PC-9 (cell line): ENCODE data around the gene CCM2L. TPM values are rescaled to one million over a fixed set of nuclear protein-coding genes. Genes with fewer than 3 reads are reported as not detected.

Experiments
- BruUV-seq: library from RNA; stranded (reverse); fragments of 400-500 nt; replicated peaks from 2 replicates; lab custom pipeline; 2021; lab: Mats Ljungman, UMichigan
- CTCF ChIA-PET: fragments of 300-600 bp; sonication (Branson Sonifier 250); formaldehyde crosslinking; loops from one replicate; lab custom pipeline; 2022; ENCODE audit warnings: antibody characterized with exemption; lab: Charles Lee
- POLR2A ChIA-PET: fragments of 300-600 bp; sonication (Branson Sonifier 250); formaldehyde crosslinking; loops from one replicate; lab custom pipeline; 2022; ENCODE audit warnings: antibody characterized with exemption; ENCODE audit not compliant: unreplicated experiment; lab: Charles Lee
- DNase-seq, 2 experiments: peaks; one replicate each; pipeline versions ENCODE4 v3.0.0 to v3.0.0-alpha.2; 2015 to 2022; ENCODE audit warnings: mixed read lengths in 1 of 2
- H2AFZ ChIP-seq: fragments of 200-600 bp; sonication (generic); 2 replicates; pipeline ENCODE4 v1.8.1; 2017; ENCODE audit warnings: antibody characterized with exemption
- H3F3A ChIP-seq: fragments of 200-600 bp; sonication (generic); 2 replicates; pipeline ENCODE4 v1.8.1; 2017; ENCODE audit warnings: antibody characterized with exemption, mild to moderate bottlenecking, low read depth; ENCODE audit not compliant: insufficient read depth
- H3K27ac ChIP-seq: fragments of 200-600 bp; sonication (generic); 2 replicates; pipeline ENCODE4 v1.6.1; 2016; ENCODE audit warnings: mixed run types
- H3K27me3 ChIP-seq: fragments of 200-600 bp; sonication (generic); 2 replicates; pipeline ENCODE4 v1.6.1; 2016; ENCODE audit warnings: low read depth, mixed run types; ENCODE audit not compliant: insufficient read depth
- H3K36me3 ChIP-seq: fragments of 200-600 bp; sonication (generic); 2 replicates; pipeline ENCODE4 v1.6.1; 2016; ENCODE audit warnings: low read depth, mixed run types
- H3K4me1 ChIP-seq: fragments of 200-600 bp; sonication (generic); replicated peaks from 2 replicates; pipeline ENCODE4 v1.6.1; 2016; ENCODE audit warnings: mixed run types; ENCODE audit not compliant: insufficient read depth
- H3K4me2 ChIP-seq: fragments of 200-600 bp; sonication (generic); 2 replicates; pipeline ENCODE4 v1.6.1; 2017; ENCODE audit warnings: mixed run types
- H3K4me3 ChIP-seq: fragments of 200-600 bp; sonication (generic); 2 replicates; pipeline ENCODE4 v1.6.1; 2016; ENCODE audit warnings: mixed run types
- H3K79me2 ChIP-seq: fragments of 200-600 bp; sonication (generic); 2 replicates; pipeline ENCODE4 v1.6.1; 2017; ENCODE audit warnings: low read depth, mixed run types
- H3K9me2 ChIP-seq: fragments of 200-600 bp; sonication (generic); 2 replicates; pipeline ENCODE4 v1.8.1; 2017; ENCODE audit warnings: mild to moderate bottlenecking; ENCODE audit not compliant: insufficient read depth
- H3K9me3 ChIP-seq: fragments of 200-600 bp; sonication (generic); 2 replicates; pipeline ENCODE4 v1.8.1; 2016; ENCODE audit warnings: low read depth; ENCODE audit not compliant: insufficient read depth
- H4K20me1 ChIP-seq: fragments of 200-600 bp; sonication (generic); 2 replicates; pipeline ENCODE4 v1.8.1; 2017; ENCODE audit not compliant: insufficient read depth
- EZH2 ChIP-seq: fragments of 200-600 bp; sonication (generic); IDR thresholded peaks from 2 replicates; pipeline ENCODE4 v1.8.0; 2017; ENCODE audit warnings: antibody characterized with exemption, low read depth
- intact Hi-C: fragments of 100-400 bp; cut with micrococcal nuclease; formaldehyde crosslinking; loops from one replicate; pipeline ENCODE4 v1.10.0; 2022; ENCODE audit not compliant: unreplicated experiment
- total RNA-seq: library from RNA; stranded (reverse); gene quantifications from 2 replicates; pipeline ENCODE4 v1.2.3, GENCODE V29; 2021
- TF ChIP-seq, protein P1 (sequence below): fragments of 200-600 bp; sonication (generic); conservative IDR thresholded peaks from 2 replicates; pipeline ENCODE4 v1.6.1; 2017; ENCODE audit warnings: mixed run types, antibody characterized with exemption, mild to moderate bottlenecking, moderate library complexity

The CCM2L gene
- total RNA-seq, 1 experiment from 2014 or later = 0.31 TPM

DNA sequence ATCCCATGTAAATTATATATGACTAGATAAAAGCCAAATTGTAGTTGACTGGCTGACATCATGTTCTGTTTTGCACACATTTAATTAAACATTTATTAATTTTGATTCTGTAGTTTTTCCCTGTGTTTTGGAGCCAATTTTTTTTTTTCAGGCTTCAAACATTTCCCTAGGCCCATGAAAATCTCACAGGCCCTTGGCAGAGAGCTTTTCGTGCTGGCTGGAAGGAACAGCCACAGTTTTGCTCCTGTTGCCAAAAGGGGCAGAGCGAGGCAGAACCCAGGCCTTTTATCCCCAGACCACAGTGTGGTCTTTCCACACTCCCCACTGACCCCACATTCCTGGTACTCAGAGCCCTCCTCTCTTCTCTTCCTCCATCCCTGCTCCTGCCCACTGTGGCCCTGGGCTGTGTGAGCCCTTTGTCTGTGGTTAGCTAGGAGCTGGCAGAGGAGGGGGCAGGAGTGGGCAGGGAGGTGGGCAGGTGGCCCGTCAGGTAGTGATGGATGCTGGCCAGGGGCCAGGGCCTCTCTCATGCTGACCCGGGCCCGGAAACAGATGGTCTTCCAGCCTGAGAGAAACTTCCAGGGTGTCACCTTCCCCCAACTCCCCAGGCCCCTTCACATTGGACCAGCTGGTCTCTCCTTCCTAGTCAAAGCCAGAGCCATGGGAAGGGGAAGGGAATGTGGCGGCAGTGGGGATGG, 19.4 kb upstream of the CCM2L start:
- no peak overlapping the region for H3K4me2 ChIP-seq
- POLR2A ChIA-PET = interaction anchor here (0.7 kb wide), 1 partner anchor 657 kb away, joined by 3 read pairs; no protein-coding TSS in a partner anchor
- CTCF ChIA-PET = no interaction called here
- H2AFZ ChIP-seq = no peak overlapping the region
- H3K36me3 ChIP-seq = no peaks in the 10 kb centered on the region
- no peaks in the 10 kb centered on the region for H3K4me1 ChIP-seq
- no peaks in the 10 kb centered on the region for H4K20me1 ChIP-seq
- no peaks in the 10 kb centered on the region for H3K9me3 ChIP-seq
- TF ChIP-seq, protein P1, sequence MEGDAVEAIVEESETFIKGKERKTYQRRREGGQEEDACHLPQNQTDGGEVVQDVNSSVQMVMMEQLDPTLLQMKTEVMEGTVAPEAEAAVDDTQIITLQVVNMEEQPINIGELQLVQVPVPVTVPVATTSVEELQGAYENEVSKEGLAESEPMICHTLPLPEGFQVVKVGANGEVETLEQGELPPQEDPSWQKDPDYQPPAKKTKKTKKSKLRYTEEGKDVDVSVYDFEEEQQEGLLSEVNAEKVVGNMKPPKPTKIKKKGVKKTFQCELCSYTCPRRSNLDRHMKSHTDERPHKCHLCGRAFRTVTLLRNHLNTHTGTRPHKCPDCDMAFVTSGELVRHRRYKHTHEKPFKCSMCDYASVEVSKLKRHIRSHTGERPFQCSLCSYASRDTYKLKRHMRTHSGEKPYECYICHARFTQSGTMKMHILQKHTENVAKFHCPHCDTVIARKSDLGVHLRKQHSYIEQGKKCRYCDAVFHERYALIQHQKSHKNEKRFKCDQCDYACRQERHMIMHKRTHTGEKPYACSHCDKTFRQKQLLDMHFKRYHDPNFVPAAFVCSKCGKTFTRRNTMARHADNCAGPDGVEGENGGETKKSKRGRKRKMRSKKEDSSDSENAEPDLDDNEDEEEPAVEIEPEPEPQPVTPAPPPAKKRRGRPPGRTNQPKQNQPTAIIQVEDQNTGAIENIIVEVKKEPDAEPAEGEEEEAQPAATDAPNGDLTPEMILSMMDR = no peak
- no peak for TF ChIP-seq EZH2
- H3K79me2 ChIP-seq = no peaks in the 10 kb centered on the region
- no peak for DNase-seq
- H3K4me3 ChIP-seq = no peak overlapping the region
- H3K27ac ChIP-seq = no peak overlapping the region
- peaks cover 38% of the 10 kb centered on the region for H3K27me3 ChIP-seq
- H3F3A ChIP-seq = no peaks in the 10 kb centered on the region
- intact Hi-C loops = no loop called here
- no TSS peak for BruUV-seq
- no peaks in the 10 kb centered on the region for H3K9me2 ChIP-seq

DNA sequence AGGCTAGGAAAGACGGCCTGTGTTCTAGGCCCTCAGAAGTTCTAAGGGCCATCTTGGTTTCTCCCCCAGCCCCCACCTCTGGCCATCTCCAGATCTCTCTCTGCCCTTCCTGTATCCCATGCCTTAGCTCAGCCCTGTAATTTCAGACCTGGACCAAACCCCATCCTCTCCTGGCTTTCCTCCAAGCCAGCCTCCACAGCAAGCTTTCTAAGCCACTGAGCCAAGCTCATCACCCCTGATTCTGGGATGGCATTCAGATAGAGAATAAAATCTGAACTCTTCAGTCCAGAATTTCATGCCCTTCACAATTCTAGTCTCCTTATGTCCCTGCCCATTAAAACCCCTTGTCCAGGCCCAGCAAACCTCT, 18.9 kb upstream of the CCM2L start:
- no TSS peak for BruUV-seq
- Histone ChIP-seq H3K4me2 (no peak overlapping the region), H2AFZ (no peak overlapping the region), H3K4me3 (no peak overlapping the region), H3K9me3 (no peaks in the 10 kb centered on the region), H3K27ac (no peak overlapping the region), H3K79me2 (no peaks in the 10 kb centered on the region), H4K20me1 (no peaks in the 10 kb centered on the region), H3K9me2 (no peaks in the 10 kb centered on the region), H3K36me3 (no peaks in the 10 kb centered on the region), H3K27me3 (peaks cover 41% of the 10 kb centered on the region), H3F3A (no peaks in the 10 kb centered on the region), H3K4me1 (no peaks in the 10 kb centered on the region)
- TF ChIP-seq EZH2 = no peak
- TF ChIP-seq, protein P1 = no peak
- DNase-seq = no peak
- intact Hi-C loops = no loop called here
- ChIA-PET CTCF (no interaction called here), POLR2A (interaction anchor here (0.7 kb wide), 1 partner anchor 656 kb away, joined by 3 read pairs; no protein-coding TSS in a partner anchor)

DNA sequence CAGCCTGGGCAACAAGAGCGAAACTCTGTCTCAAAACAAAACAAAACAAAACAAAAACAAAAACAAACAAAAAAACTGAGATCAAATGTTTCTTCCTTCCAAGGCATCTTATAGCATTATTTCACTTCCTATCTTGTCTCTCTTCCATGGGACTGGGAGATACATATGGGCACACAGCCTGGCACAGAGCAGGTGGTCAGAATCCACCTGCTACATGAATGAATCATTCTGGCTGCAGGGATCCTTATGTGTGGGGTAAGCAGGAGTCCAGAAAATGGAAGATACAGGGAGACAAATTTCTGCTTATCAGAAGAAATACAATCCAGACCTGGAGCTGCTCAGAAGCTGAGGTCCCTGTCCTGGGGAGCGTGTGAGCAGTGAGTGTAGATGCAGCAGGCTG, 18.2 kb upstream of the CCM2L start:
- no peaks in the 10 kb centered on the region for H3F3A ChIP-seq
- no peak overlapping the region for H3K4me2 ChIP-seq
- no peak overlapping the region for H2AFZ ChIP-seq
- no peak for DNase-seq
- no peak for TF ChIP-seq EZH2
- TF ChIP-seq, protein P1 = no peak
- no peaks in the 10 kb centered on the region for H3K79me2 ChIP-seq
- ChIA-PET POLR2A (no interaction called here), CTCF (interaction anchor here (0.6 kb wide), 1 partner anchor 131 kb away, joined by 3 read pairs; no protein-coding TSS in a partner anchor)
- no peaks in the 10 kb centered on the region for H4K20me1 ChIP-seq
- BruUV-seq = no TSS peak
- no peak overlapping the region for H3K27ac ChIP-seq
- H3K4me3 ChIP-seq = no peak overlapping the region
- H3K4me1 ChIP-seq = no peaks in the 10 kb centered on the region
- no peaks in the 10 kb centered on the region for H3K9me3 ChIP-seq
- peaks cover 48% of the 10 kb centered on the region for H3K27me3 ChIP-seq
- intact Hi-C loops = no loop called here
- no peaks in the 10 kb centered on the region for H3K9me2 ChIP-seq
- no peaks in the 10 kb centered on the region for H3K36me3 ChIP-seq
